SK-N-SH (cell line): ENCODE results near the gene MYL12B.

Experiments
- GABPA ChIP-seq: IDR thresholded peaks from 2 replicates; pipeline ENCODE4 v1.4.0; 2012; ENCODE audit warnings: low read depth, mild to moderate bottlenecking
- POLR2AphosphoS5 ChIP-seq: IDR thresholded peaks from 2 replicates; pipeline ENCODE4 v1.6.1; 2012; ENCODE audit warnings: low read depth, low read length
- RCOR1 ChIP-seq: fragments of 150-350 bp; IDR thresholded peaks from 2 replicates; pipeline ENCODE4 v1.6.1; 2017; ENCODE audit warnings: antibody characterized with exemption, low read length

- TF ChIP-seq GABPA: no peak
- no peak for TF ChIP-seq RCOR1
- no peak for TF ChIP-seq POLR2AphosphoS5
These were observed 2.4 kb downstream of the MYL12B start for GRCh38 chr18:3264362-3264761.
